IPS-15b (cell line): ENCODE results near the gene SKOR2.
A peak's percentile ranks its signal among the peaks of the same experiment; 100 is the strongest.

Experiments
- H3K27me3 ChIP-seq: one replicate; pipeline ENCODE4 v1.6.1; 2013; ENCODE audit warnings: low read length; ENCODE audit not compliant: control insufficient read depth, insufficient read depth
- H3K36me3 ChIP-seq: one replicate; pipeline ENCODE4 v1.6.1; 2013; ENCODE audit warnings: low read length; ENCODE audit not compliant: control insufficient read depth, insufficient read depth
- H3K4me1 ChIP-seq: one replicate; pipeline ENCODE4 v1.6.1; 2013; ENCODE audit warnings: mild to moderate bottlenecking, low read length; ENCODE audit not compliant: control insufficient read depth, insufficient read depth
- H3K4me3 ChIP-seq: one replicate; pipeline ENCODE4 v1.5.1; 2013; ENCODE audit warnings: low read depth, low read length
- H3K9ac ChIP-seq: one replicate; pipeline ENCODE4 v1.6.1; 2013; ENCODE audit warnings: low read depth, mild to moderate bottlenecking, low read length
- H3K9me3 ChIP-seq: one replicate; pipeline ENCODE4 v1.6.1; 2013; ENCODE audit warnings: mild to moderate bottlenecking, low read length; ENCODE audit not compliant: control insufficient read depth, insufficient read depth

SKOR2 gene

DNA sequence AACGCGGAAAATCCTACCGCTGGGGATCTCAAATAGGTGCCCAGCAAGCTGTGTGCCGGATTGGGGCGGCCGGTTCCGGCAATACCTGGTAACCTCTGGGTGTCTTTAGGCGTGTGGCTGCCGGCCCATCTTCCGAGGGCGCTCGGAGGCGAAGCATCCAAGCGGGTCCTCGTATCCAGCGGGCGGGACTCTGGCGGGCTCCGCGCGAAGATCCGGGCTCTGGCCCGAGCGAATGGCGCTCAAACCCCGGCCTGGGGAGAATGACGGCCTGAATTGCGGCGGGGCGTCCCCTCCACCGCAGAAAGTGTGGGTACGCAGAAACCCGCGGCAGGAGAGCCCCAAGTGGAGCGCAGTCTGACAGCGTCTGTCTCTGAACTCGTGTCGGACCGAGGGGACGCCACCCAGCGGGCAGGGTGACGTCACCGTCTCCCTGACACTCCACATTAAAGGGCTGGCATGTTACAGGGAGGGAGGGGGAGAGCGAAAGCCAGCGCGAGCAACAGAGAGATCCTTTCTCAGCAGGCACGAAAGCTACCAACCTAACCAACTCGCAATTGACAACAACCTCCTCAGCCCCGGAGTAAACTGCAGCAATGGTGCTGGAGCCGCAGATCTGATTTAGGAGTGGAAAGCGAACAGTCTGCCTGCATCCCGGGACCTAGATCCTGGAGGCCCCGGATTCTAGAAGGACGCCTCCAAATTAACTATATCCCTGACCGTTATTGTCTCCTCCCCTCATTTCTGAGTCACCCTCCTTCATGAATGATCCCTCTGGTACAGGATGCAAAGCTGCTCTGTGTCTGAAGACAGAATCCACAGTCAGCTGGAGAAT lies at the start of gene SKOR2:
TSS of gene SKOR2 (minus strand) at position 372 of the 832 bp plus-strand sequence. CDS start 2,477 bp downstream, outside the sequence.
- Histone ChIP-seq H3K4me1 (peaks cover 12% of the 10 kb centered on the region), H3K9ac (no peak within 1 kb of the TSS), H3K36me3 (no peaks in the 10 kb centered on the region), H3K9me3 (no peaks in the 10 kb centered on the region), H3K4me3 (peak within 1 kb of the TSS; percentile 40), H3K27me3 (peaks cover 86% of the 10 kb centered on the region)

- no peaks in the 10 kb centered on the region for H3K36me3 ChIP-seq
- H3K9me3 ChIP-seq, result no peaks in the 10 kb centered on the region
- no peaks in the 10 kb centered on the region for H3K4me1 ChIP-seq
- H3K4me3 ChIP-seq, result no peak overlapping the region
- H3K27me3 ChIP-seq, result no peaks in the 10 kb centered on the region
- no peak overlapping the region for H3K9ac ChIP-seq
These were observed 45.0 kb upstream of the SKOR2 start for GRCh38 chr18:47296462-47296861.

DNA sequence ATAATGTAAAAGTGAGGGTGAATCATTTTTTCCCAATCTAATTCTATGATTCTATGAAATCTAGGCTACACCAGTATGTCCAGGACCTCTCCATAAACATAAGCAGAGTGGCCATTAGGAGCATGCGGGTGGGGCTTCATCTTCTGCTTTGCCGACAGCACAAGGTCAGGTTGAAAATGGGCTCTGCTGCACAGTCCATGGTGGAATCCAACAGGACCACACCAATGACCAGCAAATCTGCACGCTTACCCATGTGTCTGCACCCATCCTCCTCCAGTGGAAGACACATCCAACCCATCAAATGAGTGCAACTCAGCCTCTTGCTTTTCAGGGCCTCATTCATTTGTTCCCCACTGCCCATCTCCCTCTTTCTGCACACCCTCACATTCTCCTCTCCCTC lies 43.3 kb upstream of the SKOR2 start:
- Histone ChIP-seq H3K36me3 (no peaks in the 10 kb centered on the region), H3K4me1 (peaks cover 3% of the 10 kb centered on the region), H3K4me3 (no peak overlapping the region), H3K9ac (no peak overlapping the region), H3K27me3 (peaks cover under 1% of the 10 kb centered on the region), H3K9me3 (no peaks in the 10 kb centered on the region)

DNA sequence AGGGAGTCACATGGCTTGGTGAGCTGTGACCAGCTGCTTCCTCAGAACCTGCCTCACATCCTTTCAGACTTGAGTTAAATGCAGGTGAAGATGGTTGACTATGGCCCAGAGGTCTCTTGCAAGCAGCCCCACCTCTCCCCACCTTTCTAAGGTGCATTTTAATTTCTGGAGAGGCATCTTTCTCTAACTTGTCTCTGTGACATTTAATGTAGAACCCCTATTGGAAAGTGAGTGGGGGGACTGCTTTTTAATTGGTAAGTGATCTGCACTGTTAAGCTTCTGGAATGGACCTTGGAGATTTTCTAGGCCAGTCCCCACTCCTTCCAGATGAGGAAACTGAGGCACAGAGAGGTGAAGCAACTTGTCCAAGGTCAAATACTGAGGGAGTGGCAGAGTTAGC lies 37.3 kb upstream of the SKOR2 start:
- Histone ChIP-seq H3K4me1 (peaks cover 3% of the 10 kb centered on the region), H3K36me3 (no peaks in the 10 kb centered on the region), H3K9me3 (no peaks in the 10 kb centered on the region), H3K27me3 (peaks cover 3% of the 10 kb centered on the region), H3K4me3 (no peak overlapping the region), H3K9ac (no peak overlapping the region)

DNA sequence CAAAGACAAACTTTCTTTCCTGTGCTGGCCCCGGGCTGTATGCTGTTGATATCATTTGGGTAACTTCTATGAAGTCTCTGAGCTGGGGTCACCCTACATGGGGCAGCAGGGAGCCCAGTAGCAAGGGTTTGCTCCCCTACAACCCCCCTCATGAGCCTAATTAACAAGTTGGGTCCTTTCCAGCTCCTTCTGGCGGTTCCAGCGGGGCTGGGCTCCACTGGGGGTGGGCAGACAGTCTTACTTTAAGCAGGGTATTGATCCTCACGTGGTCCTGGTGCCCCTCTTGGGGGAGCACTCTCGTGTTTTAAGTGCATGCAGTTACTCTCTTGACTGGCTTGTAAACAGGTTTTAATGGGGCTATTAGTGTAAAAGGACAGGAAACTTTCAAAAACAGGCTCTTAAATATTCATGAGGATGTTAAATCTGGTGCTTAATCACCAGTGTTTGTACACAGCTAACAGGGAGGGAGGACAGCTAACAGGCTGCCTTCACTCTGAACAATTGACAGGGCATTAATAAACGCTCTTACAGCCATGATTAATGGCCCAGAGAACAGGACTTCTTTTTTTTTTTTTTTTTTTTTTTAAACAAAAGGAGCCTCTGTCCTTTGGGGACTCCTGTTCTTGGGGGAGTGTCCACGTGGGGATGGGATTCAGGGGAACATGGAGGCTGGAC lies 36.6 kb upstream of the SKOR2 start:
- Histone ChIP-seq H3K9ac (no peak overlapping the region), H3K27me3 (peaks cover 3% of the 10 kb centered on the region), H3K36me3 (no peaks in the 10 kb centered on the region), H3K9me3 (no peaks in the 10 kb centered on the region), H3K4me1 (peaks cover 3% of the 10 kb centered on the region), H3K4me3 (no peak overlapping the region)

DNA sequence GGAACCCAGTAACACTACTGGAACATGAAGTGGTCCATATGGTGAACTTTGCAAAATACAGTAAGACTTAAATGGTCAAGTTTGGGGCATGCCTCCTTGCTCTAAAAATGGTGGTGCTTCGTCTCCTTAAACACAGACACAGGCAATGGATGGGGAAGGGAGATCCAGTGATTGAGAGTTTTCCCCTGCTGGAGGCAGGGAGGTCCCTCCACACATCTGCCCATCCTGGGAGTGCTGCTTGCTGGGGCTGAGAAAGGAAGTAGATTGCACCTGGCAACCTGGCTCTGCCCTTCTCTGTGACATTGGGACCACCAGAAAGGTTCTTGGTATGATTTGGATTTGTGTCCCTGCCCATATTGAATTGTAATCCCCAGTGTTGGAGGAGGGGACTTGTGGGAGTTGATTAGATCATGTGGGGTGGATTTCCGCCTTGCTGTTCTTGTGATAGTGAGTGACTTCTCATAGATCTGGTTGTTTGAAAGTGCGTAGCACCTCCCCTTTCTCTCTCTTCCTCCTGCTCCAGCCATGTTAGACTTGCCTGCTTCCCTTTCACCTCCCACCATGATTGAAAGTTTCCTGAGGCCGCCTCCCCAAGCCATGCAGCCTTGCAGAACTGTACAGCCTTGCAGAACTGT lies 35.4 kb upstream of the SKOR2 start:
- Histone ChIP-seq H3K9ac (no peak overlapping the region), H3K4me3 (no peak overlapping the region), H3K36me3 (no peaks in the 10 kb centered on the region), H3K4me1 (peaks cover 3% of the 10 kb centered on the region), H3K9me3 (no peaks in the 10 kb centered on the region), H3K27me3 (peaks cover 3% of the 10 kb centered on the region)

DNA sequence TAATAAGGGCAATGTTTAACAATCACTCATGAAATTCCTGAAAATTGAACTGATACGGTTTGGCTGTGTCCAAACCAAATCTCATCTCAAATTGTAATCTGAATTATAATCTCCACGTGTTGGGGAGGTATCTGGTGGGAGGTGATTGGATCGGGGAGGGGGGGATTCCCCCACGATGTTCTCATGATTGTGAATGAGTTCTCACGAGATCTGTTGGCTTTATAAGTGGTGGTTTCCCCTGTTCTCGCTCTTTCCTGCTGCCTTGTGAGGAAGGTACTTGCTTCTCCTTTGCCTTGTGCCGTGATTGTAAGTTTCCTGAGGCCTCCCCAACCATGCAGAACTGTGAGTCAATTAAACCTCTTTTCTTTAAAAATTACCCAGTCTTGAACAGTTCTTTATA lies 34.0 kb upstream of the SKOR2 start:
- H3K4me1 ChIP-seq, result no peaks in the 10 kb centered on the region
- H3K9ac ChIP-seq, result no peak overlapping the region
- H3K9me3 ChIP-seq, result no peaks in the 10 kb centered on the region
- H3K27me3 ChIP-seq, result peaks cover 3% of the 10 kb centered on the region
- no peak overlapping the region for H3K4me3 ChIP-seq
- no peaks in the 10 kb centered on the region for H3K36me3 ChIP-seq

GRCh38 chr18:47284721-47285395 lies 33.4 kb upstream of the SKOR2 start:
- H3K27me3 ChIP-seq, result peaks cover 3% of the 10 kb centered on the region
- H3K4me1 ChIP-seq, result no peaks in the 10 kb centered on the region
- no peaks in the 10 kb centered on the region for H3K36me3 ChIP-seq
- no peaks in the 10 kb centered on the region for H3K9me3 ChIP-seq
- no peak overlapping the region for H3K4me3 ChIP-seq
- no peak overlapping the region for H3K9ac ChIP-seq

DNA sequence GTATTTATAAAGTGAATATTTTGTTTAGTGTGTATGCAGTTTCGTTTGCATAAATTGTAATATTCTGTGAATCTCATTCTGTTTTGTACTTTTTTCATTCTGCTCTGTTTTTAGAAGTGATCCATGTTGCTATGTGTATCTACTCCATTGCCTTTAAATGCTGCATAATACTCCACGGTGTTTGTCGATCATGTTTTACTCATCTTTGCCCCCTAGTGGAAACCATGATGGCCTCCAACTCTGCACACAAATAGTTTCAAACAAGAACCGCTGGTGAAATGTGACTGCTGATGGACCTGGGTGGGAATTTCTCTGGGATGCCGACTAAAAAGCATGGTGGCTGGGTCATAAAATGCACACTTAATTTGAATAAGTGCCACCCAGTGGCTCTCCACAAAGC lies 32.0 kb upstream of the SKOR2 start:
- peaks cover 5% of the 10 kb centered on the region for H3K27me3 ChIP-seq
- no peaks in the 10 kb centered on the region for H3K4me1 ChIP-seq
- no peak overlapping the region for H3K4me3 ChIP-seq
- H3K9me3 ChIP-seq, result no peaks in the 10 kb centered on the region
- no peaks in the 10 kb centered on the region for H3K36me3 ChIP-seq
- no peak overlapping the region for H3K9ac ChIP-seq

- no peaks in the 10 kb centered on the region for H3K4me1 ChIP-seq
- peaks cover 6% of the 10 kb centered on the region for H3K27me3 ChIP-seq
- no peak overlapping the region for H3K9ac ChIP-seq
- H3K36me3 ChIP-seq, result no peaks in the 10 kb centered on the region
- no peaks in the 10 kb centered on the region for H3K9me3 ChIP-seq
- no peak overlapping the region for H3K4me3 ChIP-seq
These were observed 28.7 kb upstream of the SKOR2 start for GRCh38 chr18:47280121-47280520.

DNA sequence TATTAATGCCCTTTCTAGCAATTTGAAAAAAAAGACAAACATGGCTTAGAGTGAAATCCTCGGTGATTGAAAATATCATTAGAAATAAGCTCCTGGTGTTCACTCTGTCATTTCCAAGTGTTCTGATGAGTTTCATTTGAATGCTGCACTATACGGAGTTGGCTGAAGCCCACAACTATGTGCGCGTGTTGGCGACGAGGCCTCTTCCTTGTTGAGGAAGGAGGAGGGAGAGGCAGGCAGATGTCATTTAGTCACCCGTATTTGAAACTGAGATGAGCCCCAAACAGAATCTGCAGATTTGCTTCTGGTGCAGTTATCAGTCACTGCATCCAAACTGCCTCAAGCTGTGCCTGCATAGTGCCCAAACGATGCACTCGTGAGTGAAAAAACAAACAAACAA lies 23.5 kb upstream of the SKOR2 start:
- Histone ChIP-seq H3K4me1 (no peaks in the 10 kb centered on the region), H3K36me3 (no peaks in the 10 kb centered on the region), H3K27me3 (peaks cover 6% of the 10 kb centered on the region), H3K9me3 (no peaks in the 10 kb centered on the region), H3K4me3 (no peak overlapping the region), H3K9ac (no peak overlapping the region)
